NCI-H2029 (cell line): ENCODE data around the gene LIF.
"Not testable (repeated sequence)": the region's sequence is repeated elsewhere in the genome, so short reads cannot be mapped to it uniquely, and the experiment has no call there.

Experiments used
- DNase-seq: peaks from one replicate; lab custom pipeline; 2025; lab: John Stamatoyannopoulos, UW

Gene LIF

GRCh38 chr22:30241576-30242371, 4.8 kb downstream of the LIF start:
- DNase-seq, result no peak

DNA sequence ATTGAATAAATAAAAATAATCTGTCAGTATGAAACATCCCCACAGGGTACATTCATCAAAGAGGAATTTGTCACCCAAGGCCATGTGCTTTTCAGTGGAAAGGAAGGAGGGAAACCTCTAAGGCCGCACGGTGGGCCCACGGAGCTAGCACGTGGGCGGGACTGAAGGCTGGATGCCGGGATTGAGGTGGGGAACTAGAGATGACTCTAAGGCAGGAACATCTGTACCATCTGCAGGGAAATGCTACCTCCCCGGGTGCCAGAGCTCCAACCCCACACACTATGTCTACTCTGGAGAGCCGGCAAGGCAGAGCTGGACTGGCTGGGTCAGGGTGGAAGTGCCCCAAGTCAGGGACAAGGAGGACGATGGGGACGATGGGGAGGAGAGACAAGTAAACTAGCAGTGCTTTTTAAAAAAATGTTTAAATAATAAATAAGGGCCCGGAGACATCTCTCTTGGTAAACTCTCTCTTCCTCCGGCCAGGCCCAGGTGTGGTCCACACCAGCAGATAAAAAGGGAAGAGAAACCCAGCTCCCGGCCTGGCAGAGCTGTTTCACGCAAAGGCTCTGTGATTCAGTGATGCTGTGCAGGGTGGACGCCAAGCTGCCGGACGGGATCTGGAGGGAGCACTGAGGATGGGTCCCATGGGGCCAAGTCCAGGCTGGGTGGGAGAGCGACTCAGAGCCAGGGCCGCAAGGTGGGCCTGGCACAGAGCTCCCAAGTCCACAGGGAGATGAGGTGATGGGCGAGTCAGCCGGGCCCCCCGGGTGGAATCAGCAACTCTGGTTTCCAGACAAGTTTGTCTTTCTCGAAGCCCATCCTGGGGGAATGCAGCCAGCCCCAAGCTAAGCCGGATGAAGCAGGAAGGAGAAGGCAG, 5.8 kb downstream of the LIF start:
- no peak for DNase-seq

- no peak for DNase-seq
Observed at GRCh38 chr22:30239488-30240405, 6.8 kb downstream of the LIF start.

DNA sequence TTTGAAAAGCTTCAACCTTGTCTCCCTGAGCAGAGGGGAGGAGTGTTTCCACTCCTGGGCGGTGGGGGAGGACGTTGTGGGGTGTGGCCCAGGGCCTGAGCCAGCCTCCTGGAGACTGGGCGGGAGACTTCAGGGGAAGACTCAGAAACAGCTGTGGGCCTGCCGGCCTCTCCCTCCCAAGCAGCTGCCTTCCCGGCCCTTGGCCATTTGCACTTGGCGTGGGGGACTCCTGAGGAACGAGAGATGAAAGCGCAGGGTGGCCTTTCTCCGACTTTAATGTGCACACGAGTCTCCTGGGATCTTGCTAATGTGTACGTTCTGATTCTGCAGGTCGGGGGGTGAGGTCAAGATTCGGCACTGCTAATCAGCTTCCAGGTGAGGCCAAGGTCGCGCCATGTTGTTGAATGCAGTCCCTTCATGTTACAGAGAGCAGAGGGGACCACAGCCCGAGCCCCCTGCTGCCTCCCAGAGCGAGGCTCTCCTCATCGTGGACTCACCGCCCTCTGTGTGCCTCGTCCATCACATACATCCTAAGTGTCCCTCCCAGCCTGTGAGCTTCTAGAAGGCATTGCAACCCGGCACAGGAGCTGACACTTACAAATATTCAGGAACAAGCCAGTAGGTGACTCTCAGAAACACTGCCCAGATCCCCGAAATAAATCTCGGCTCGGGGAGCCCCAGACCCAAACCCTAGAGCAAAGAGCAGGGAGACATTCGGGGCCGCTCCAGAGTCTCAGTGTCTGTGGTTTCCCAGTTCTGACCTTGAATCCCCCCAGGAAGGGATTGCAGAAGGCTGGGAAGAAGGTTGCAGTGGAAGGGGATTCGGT, 7.7 kb downstream of the LIF start:
- no peak for DNase-seq

GRCh38 chr22:30238136-30238535, 8.4 kb downstream of the LIF start:
- DNase-seq, result no peak

DNA sequence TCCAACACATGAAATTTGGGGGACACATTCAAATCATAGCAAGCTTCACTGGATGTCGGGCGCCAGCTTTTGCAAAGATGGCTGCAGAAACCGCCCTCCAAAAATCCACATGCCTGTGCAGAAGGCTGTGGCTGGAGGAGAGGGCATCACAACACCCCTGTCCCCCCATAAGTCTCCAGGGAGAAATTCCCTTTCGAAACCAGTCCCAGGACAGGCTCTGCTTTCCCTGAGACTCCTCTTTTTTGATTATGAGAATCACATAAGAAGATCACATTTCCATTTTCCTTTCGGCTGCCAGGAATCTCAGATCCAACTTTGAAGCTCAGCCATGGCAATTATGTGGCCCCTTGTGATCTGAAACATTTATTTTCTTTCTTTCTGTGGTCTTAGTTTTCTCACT, 9.7 kb downstream of the LIF start:
- DNase-seq, result no peak

GRCh38 chr22:30235687-30236170, 10.8 kb downstream of the LIF start:
- DNase-seq, result peak; percentile 23

- no peak for DNase-seq
Observed at GRCh38 chr22:30234786-30235470, 11.6 kb downstream of the LIF start.

GRCh38 chr22:30234325-30234724, 12.2 kb downstream of the LIF start:
- not testable (repeated sequence) for DNase-seq

GRCh38 chr22:30233582-30233981, 13.0 kb downstream of the LIF start:
- no peak for DNase-seq

DNA sequence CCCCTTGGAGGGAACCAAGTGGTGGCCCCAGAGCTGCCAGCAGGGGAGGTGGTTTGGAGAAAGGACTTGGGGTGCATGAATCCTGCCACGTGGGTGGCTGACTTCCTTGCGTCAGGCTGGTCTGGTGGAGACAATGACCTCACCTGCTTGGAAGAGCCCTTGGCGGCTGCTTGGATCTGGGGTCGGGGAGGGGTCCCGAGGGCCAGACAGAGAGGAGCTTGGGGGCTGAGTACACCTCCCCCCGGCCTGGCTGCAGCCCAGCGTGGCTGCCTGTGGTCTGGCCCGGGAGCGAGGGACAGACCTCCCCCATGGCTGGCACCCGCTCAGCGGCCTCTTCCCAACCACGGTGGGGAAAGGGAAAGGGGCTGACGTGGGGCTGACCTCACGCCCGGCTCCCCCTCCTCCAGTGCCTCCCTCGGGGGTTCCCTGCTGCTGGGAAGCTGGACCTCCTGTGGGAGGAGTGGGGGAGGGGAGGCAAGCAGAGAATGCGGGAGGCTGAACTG, 13.8 kb downstream of the LIF start:
- DNase-seq, result no peak

GRCh38 chr22:30230787-30231461, 15.6 kb downstream of the LIF start:
- no peak for DNase-seq

DNA sequence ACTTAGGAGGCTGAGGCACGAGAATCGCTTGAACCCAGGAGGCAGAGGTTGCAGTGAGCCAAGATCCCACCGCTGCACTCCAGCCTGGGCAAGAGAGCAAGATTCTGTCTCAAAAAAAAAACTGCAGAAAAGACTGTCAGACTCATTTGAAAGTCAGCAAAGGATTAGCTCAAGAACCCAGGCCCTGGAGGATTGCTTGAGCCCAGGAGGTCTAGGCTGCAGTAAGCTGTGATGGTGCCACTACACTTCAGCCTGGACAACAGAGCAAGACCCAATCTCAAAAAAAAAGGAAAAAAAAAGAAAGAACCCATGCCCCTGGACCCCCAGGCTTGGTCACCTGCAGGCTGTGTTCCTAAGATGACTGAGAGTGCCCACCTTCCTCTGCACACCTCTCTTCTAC, 16.2 kb downstream of the LIF start:
- no peak for DNase-seq

GRCh38 chr22:30228509-30229359, 17.8 kb downstream of the LIF start:
- no peak for DNase-seq

GRCh38 chr22:30227438-30228228, 18.9 kb downstream of the LIF start:
- no peak for DNase-seq

DNA sequence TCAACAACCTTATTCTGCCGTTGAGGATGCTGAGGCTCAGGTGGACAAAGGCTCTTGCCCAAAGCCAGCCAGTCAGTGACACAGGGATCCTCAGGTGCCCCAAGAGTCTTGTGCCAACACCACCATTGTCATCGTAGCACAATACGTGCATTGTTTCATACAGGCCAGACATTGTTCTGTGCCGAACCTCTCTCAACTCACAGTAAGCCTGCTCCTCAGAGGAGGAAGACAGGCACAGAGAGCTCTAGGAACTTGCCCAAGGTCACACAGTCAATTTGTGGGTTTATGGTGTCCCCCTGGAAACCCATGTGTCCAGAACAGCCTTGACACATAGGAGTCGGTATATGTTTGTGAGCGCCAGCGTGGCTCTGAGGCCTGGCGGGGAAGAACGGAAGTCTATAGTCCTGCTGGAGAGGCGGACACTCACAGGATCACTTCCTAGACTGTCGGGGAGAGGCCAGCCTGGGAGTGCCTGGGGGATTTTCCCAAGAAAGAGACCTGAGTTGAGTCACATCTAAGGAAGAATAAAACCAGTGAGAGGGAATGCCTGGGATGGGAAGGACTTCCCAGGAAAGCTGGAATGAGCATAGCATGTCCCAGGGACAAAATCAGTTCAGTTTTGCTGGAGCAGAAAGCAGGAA, 20.2 kb downstream of the LIF start:
- peak; percentile 81 for DNase-seq

DNA sequence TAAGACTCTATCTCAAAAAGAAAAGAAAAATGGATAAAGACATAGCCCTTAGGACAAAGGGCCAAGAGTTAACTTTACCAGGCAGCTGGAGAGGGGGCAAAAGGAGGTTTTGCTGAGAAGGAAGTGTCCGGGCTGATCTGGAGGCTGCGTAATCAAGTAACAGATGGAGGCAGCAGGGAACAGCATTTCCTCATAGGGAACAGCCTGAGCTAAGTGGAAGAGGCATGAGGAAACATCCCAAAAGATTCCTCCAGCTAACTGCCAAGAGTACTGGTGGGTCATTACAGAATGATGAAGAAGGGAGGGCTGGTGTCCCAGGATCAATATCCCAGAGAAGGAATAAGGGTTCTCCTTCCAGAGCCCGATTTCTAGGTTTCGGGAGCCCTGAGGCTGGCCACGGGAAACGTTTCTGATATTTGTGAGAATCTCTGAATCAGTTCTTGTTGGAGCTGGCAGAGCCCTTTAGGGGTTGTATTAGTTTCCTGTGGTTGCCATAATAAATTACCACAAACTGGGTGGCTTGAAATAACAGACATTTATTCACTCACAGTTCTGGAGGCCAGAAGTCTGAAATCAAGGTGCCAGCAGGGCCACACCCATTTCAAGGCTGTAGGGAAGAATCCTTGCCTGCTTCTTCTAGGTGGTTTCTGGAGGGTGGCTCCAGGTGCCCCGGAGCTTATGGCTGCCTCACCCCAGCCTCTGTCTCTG, 21.2 kb downstream of the LIF start:
- no peak for DNase-seq
